Right lobe of liver (tissue), 4 donors: Measurements from ENCODE around the gene RAD50.

Experiments used
- CTCF ChIP-seq, 4 donors: fragments of 200-600 bp in 3 of 4; fragments of 450-650 bp in 1 of 4; IDR thresholded peaks; one replicate each; pipeline versions ENCODE4 v1.5.1 to v1.8.0; 2016 to 2022; ENCODE audit warnings: antibody characterized with exemption in 4 of 4, mild to moderate bottlenecking in 2 of 4
- POLR2A ChIP-seq: fragments of 450-650 bp; IDR thresholded peaks from one replicate; pipeline ENCODE4 v1.6.1; 2017; ENCODE audit warnings: antibody characterized with exemption, mild to moderate bottlenecking
- donor health status: DM: no; HTN: no; CAD: no.
- donor health status: DM: no; HTN: no; CAD: no.
- donor health status: DM: no; HTN: yes; CAD: no.

GRCh38 chr5:132668706-132669454, 112.1 kb downstream of the RAD50 start:
- TF ChIP-seq CTCF (IDR thresholded peaks at IDR 0.05) (no peak), POLR2A (no peak)
